Mesenchymal stem cell (in vitro differentiated cells and primary cell): Measurements from ENCODE around the gene RASSF10.

ENCODE experiments used
- DNase-seq: peaks from one replicate; pipeline ENCODE4 v3.0.0-alpha.2; 2013
- H2AFZ ChIP-seq: one replicate; pipeline ENCODE4 v1.6.1; 2013; ENCODE audit warnings: low read depth, mild to moderate bottlenecking, control low read depth, inconsistent platforms, low read length, moderate library complexity
- H2AK5ac ChIP-seq: 2 replicates; pipeline ENCODE4 v1.6.1; 2013; ENCODE audit warnings: low read length, moderate library complexity, mild to moderate bottlenecking, inconsistent platforms; ENCODE audit not compliant: severe bottlenecking
- H2BK120ac ChIP-seq: one replicate; pipeline ENCODE4 v1.6.1; 2013; ENCODE audit warnings: low read depth, mild to moderate bottlenecking, inconsistent platforms, low read length, moderate library complexity
- H2BK12ac ChIP-seq, 2 experiments: one replicate each; pipeline ENCODE4 v1.6.1; 2013; ENCODE audit warnings: inconsistent platforms in 2 of 2, low read length in 2 of 2, mild to moderate bottlenecking in 2 of 2, moderate library complexity in 2 of 2, control low read depth in 1 of 2
- H2BK15ac ChIP-seq: one replicate; pipeline ENCODE4 v1.6.1; 2013; ENCODE audit warnings: mild to moderate bottlenecking, low read depth, inconsistent platforms; ENCODE audit not compliant: poor library complexity, severe bottlenecking
- H2BK5ac ChIP-seq: 2 replicates; pipeline ENCODE4 v1.6.1; 2013; ENCODE audit warnings: low read depth, mild to moderate bottlenecking, low read length, control low read depth, inconsistent platforms; ENCODE audit not compliant: poor library complexity, severe bottlenecking
- H3K14ac ChIP-seq, 2 experiments: one replicate each; pipeline ENCODE4 v1.6.1; 2013; ENCODE audit warnings: inconsistent platforms in 2 of 2, low read length in 2 of 2, control low read depth in 1 of 2, mild to moderate bottlenecking in 1 of 2, moderate library complexity in 1 of 2
- H3K18ac ChIP-seq, 2 experiments: one replicate each; pipeline ENCODE4 v1.6.1; 2013; ENCODE audit warnings: inconsistent platforms in 2 of 2, low read length in 2 of 2, control low read depth in 1 of 2, low read depth in 1 of 2, mild to moderate bottlenecking in 1 of 2
- H3K23ac ChIP-seq, 2 experiments: one replicate each; pipeline ENCODE4 v1.6.1; 2013; ENCODE audit warnings: inconsistent platforms in 2 of 2, low read length in 2 of 2, mild to moderate bottlenecking in 2 of 2, moderate library complexity in 2 of 2, control low read depth in 1 of 2
- H3K27ac ChIP-seq: 2 replicates; pipeline ENCODE4 v1.5.1; 2013; ENCODE audit warnings: mild to moderate bottlenecking, moderate library complexity, low read length, control low read depth, inconsistent platforms; ENCODE audit not compliant: poor library complexity, severe bottlenecking
- H3K27me3 ChIP-seq, 2 experiments: 2 replicates each; pipeline versions ENCODE4 v1.6.1 to v1.7.0; 2013; ENCODE audit warnings: low read length in 2 of 2, mild to moderate bottlenecking in 2 of 2, moderate library complexity in 2 of 2, control low read depth in 1 of 2, inconsistent platforms in 1 of 2; ENCODE audit not compliant: control insufficient read depth in 1 of 2, insufficient read depth in 1 of 2
- H3K36me3 ChIP-seq, 2 experiments: 2 replicates each; pipeline versions ENCODE4 v1.6.1 to v1.7.0; 2013; ENCODE audit warnings: low read length in 2 of 2, control low read depth in 1 of 2, inconsistent platforms in 1 of 2, low read depth in 1 of 2, mild to moderate bottlenecking in 1 of 2; ENCODE audit not compliant: insufficient read depth in 2 of 2, control insufficient read depth in 1 of 2
- H3K4ac ChIP-seq, 2 experiments: one replicate each; pipeline ENCODE4 v1.6.1; 2013; ENCODE audit warnings: inconsistent platforms in 2 of 2, low read length in 2 of 2, mild to moderate bottlenecking in 2 of 2, moderate library complexity in 2 of 2, control low read depth in 1 of 2, low read depth in 1 of 2
- H3K4me1 ChIP-seq: 2 replicates; pipeline ENCODE4 v1.6.1; 2013; ENCODE audit warnings: low read depth, low read length, control low read depth; ENCODE audit not compliant: control insufficient read depth, insufficient read depth
- H3K4me2 ChIP-seq: 2 replicates; pipeline ENCODE4 v1.6.1; 2013; ENCODE audit warnings: low read length, mild to moderate bottlenecking, inconsistent platforms; ENCODE audit not compliant: poor library complexity, severe bottlenecking
- H3K4me3 ChIP-seq, 2 experiments: 2 replicates each; pipeline versions ENCODE4 v1.5.1 to v1.7.0; 2013; ENCODE audit warnings: low read length in 2 of 2, mild to moderate bottlenecking in 2 of 2, control low read depth in 1 of 2, low read depth in 1 of 2; ENCODE audit not compliant: insufficient read depth in 1 of 2
- H3K79me1 ChIP-seq: replicated peaks from 2 replicates; pipeline ENCODE4 v1.6.1; 2013; ENCODE audit warnings: mild to moderate bottlenecking, control low read depth, low read length, inconsistent platforms; ENCODE audit not compliant: poor library complexity, severe bottlenecking
- H3K9ac ChIP-seq: 2 replicates; pipeline ENCODE4 v1.7.0; 2013; ENCODE audit warnings: mild to moderate bottlenecking, low read length, moderate library complexity
- H3K9me3 ChIP-seq: 2 replicates; pipeline ENCODE4 v1.7.0; 2013; ENCODE audit warnings: mild to moderate bottlenecking, low read length; ENCODE audit not compliant: control insufficient read depth
- H4K8ac ChIP-seq: one replicate; pipeline ENCODE4 v1.6.1; 2013; ENCODE audit warnings: inconsistent platforms, mild to moderate bottlenecking, low read length, moderate library complexity
- H4K91ac ChIP-seq: one replicate; pipeline ENCODE4 v1.6.1; 2013; ENCODE audit warnings: mild to moderate bottlenecking, low read length, inconsistent platforms
- WGBS: methylation state at CpG from one replicate; pipeline ENCODE4 v1.1.7; 2013; ENCODE audit warnings: mixed read lengths; 5-methylcytosine and 5-hydroxymethylcytosine counted together

The RASSF10 gene

DNA sequence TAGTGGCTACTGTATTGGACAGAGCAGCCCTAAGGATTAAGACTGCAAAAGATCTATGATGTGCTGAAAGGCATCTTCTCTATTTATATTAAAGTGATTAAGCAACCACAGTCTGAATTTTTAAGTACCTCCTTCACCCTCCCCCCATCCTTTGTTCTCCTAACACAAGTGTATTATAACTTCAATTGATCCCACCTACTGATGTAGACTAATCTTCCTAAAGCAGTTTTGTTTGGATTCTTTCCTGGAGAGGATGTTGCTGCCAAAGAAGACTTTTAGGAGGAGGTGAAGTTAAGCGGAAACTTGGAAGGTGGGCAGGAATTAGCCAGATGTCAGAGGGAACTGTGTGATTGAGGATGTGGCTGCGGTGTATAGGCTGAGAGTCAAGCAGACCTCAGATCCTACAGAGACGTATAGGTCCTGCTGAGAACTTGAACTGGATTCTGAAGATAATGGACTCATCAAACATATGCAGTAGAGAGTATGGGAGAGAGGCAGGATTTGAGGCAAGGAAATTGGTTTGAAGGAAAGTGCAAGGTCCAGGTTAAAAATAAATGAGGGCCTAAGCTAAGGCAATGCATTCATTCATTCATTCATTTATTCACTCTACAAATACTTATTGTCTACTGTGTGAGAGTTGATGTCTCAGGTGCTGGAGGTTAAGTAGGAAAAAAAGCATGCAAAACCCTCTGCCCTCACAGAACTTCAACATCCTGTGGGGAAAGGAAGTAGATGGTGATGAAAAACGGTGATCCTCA is 5.2 kb upstream of the RASSF10 start:
- Histone ChIP-seq H3K4me1 (peaks cover 13% of the 10 kb centered on the region), H3K4me3 (no peak overlapping the region), H3K9me3 (peaks cover 22% of the 10 kb centered on the region), H3K9ac (no peak overlapping the region), H2BK15ac (no peak overlapping the region), H3K18ac (no peak overlapping the region), H3K4me2 (no peak overlapping the region), H3K36me3 (no peaks in the 10 kb centered on the region), H4K91ac (no peak overlapping the region), H3K4ac (no peak overlapping the region), H4K8ac (no peak overlapping the region), H3K27me3 (peaks cover 0 to 89% of the 10 kb centered on the region in 2 experiments), H3K27ac (no peak overlapping the region), H2AK5ac (no peak overlapping the region), H3K14ac (no peak overlapping the region), H2AFZ (no peak overlapping the region), H2BK12ac (no peak overlapping the region), H3K79me1 (peaks cover 3% of the 10 kb centered on the region), H2BK120ac (no peak overlapping the region), H3K23ac (no peak overlapping the region), H2BK5ac (no peak overlapping the region)
- WGBS, result 73% methylated on average over 4 of the region's 4 CpGs
- no peak for DNase-seq

DNA sequence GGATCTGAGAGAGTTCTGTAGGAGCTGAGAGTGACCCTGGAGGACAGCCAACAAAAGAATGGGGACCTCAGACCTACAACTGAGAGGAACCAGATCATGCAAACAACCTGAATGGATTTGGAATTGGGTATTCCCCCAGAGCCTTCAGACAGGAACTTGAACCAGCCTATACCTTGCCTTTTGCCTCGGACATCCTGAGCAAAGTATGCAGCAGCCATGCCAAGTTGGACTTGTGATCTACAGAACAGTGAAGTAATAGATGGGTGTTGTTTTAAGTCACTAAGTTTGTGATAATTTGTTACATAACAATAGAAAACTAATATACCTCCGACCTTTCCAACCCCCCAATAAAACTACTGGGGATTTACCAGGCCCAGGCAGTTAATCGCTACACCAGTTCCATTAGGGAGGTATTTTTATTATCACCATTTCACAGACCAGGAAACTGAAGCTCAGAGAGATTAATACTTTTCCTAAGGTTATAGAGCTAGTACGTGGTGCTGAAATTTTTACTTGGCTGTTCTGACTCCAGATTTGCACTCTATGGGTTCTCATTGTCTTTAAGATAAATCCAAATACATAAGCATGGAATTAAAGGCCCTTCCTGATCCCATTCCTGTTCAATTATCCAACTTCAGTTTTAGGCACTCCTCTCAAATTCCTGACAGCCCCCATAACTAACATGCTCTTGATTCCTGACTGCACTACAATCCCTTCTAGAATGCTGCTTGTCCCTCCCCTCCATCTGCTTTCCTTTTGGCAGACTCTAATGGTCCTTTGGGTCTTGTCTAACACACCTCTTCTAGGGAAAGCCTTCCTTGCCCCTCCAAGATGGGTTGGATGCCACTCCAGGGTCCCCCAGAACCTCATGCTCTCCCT is 1.7 kb upstream of the RASSF10 start:
- no peak overlapping the region for H3K14ac ChIP-seq
- no peak overlapping the region for H3K27ac ChIP-seq
- no peak overlapping the region for H2BK5ac ChIP-seq
- H3K18ac ChIP-seq, result no peak overlapping the region
- H3K4me1 ChIP-seq, result peaks cover 24% of the 10 kb centered on the region
- no peak overlapping the region for H3K4me2 ChIP-seq
- peak overlapping the region; percentile 61 for H2AK5ac ChIP-seq
- no peak overlapping the region for H2AFZ ChIP-seq
- no peak overlapping the region for H4K91ac ChIP-seq
- no peak overlapping the region for H2BK12ac ChIP-seq
- no peak overlapping the region for H3K23ac ChIP-seq
- DNase-seq, result no peak
- no peaks in the 10 kb centered on the region for H3K36me3 ChIP-seq
- no peak overlapping the region for H3K4ac ChIP-seq
- peaks cover 22% of the 10 kb centered on the region for H3K9me3 ChIP-seq
- 69% methylated on average over 4 of the region's 4 CpGs for WGBS
- peaks cover 0 to 97% of the 10 kb centered on the region in 2 experiments for H3K27me3 ChIP-seq
- H3K4me3 ChIP-seq, result no peak overlapping the region
- H2BK15ac ChIP-seq, result no peak overlapping the region
- no peak overlapping the region for H4K8ac ChIP-seq
- no peak overlapping the region for H3K9ac ChIP-seq
- peaks cover 6% of the 10 kb centered on the region for H3K79me1 ChIP-seq
- no peak overlapping the region for H2BK120ac ChIP-seq

DNA sequence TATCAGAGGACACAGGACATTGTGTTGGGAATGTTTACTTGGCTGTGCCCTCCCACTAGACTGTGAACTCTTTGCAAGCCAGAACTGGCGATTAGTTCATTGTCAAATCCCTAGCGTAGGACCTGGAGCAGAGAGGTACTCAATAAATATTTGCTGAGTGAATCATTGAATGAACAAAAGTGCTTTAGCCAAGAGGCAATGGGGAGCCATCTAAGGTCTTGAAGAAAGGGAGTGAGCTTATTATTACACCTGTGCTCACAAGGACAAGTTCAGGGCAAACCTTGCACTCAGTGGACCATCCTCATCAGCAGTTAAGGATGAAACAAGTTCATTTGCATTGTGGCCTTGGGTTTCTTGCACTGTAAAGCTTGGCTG is 1.1 kb upstream of the RASSF10 start:
- Histone ChIP-seq H3K9ac (no peak overlapping the region), H3K79me1 (peaks cover 8% of the 10 kb centered on the region), H3K14ac (no peak overlapping the region), H3K9me3 (peaks cover 22% of the 10 kb centered on the region), H3K4ac (no peak overlapping the region), H3K4me1 (peaks cover 26% of the 10 kb centered on the region), H3K18ac (no peak overlapping the region), H3K36me3 (no peaks in the 10 kb centered on the region), H3K27ac (no peak overlapping the region), H2AFZ (no peak overlapping the region), H3K27me3 (peaks cover 0 to 97% of the 10 kb centered on the region in 2 experiments), H2AK5ac (peak overlapping the region; percentile 61), H2BK15ac (no peak overlapping the region), H3K4me3 (no peak overlapping the region), H4K8ac (no peak overlapping the region), H2BK5ac (no peak overlapping the region), H3K23ac (no peak overlapping the region), H3K4me2 (peak overlapping the region; percentile 26), H2BK12ac (no peak overlapping the region), H2BK120ac (no peak overlapping the region), H4K91ac (no peak overlapping the region)
- no peak for DNase-seq
- 87% methylated on average over 2 of the region's 2 CpGs for WGBS

DNA sequence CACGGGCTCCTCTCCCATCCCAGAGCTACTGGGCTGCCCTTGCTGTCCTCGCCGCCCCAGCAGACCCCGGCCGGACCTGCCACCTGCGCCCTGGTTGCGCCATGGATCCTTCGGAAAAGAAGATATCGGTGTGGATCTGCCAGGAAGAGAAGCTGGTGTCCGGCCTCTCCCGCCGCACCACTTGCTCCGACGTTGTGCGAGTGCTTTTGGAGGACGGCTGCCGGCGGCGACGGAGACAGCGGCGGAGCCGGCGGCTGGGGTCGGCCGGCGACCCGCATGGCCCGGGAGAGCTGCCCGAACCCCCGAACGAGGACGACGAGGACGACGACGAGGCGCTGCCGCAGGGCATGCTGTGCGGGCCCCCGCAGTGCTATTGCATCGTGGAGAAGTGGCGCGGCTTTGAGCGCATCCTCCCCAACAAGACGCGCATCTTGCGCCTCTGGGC is 382 bp downstream of the RASSF10 start:
- no peak overlapping the region for H2AK5ac ChIP-seq
- no peak overlapping the region for H3K4ac ChIP-seq
- H3K23ac ChIP-seq, result no peak overlapping the region
- H3K18ac ChIP-seq, result no peak overlapping the region
- H3K14ac ChIP-seq, result no peak overlapping the region
- H2BK120ac ChIP-seq, result no peak overlapping the region
- no peak overlapping the region for H2BK12ac ChIP-seq
- peaks cover 18% of the 10 kb centered on the region for H3K9me3 ChIP-seq
- H2BK5ac ChIP-seq, result peak overlapping the region; percentile 59
- H3K9ac ChIP-seq, result no peak overlapping the region
- no peak overlapping the region for H4K91ac ChIP-seq
- H3K27me3 ChIP-seq, result peaks cover 0 to 97% of the 10 kb centered on the region in 2 experiments
- peak overlapping the region; percentile 65 for H3K27ac ChIP-seq
- no peak overlapping the region for H2BK15ac ChIP-seq
- H2AFZ ChIP-seq, result no peak overlapping the region
- peaks cover 26% of the 10 kb centered on the region for H3K4me1 ChIP-seq
- no peaks in the 10 kb centered on the region for H3K36me3 ChIP-seq
- WGBS, result under 1% methylated on average over 48 of the region's 48 CpGs
- peak overlapping the region in 1 of 2 experiments; percentile 73 for H3K4me3 ChIP-seq
- H3K4me2 ChIP-seq, result peak overlapping the region; percentile 97
- H4K8ac ChIP-seq, result no peak overlapping the region
- peaks cover 12% of the 10 kb centered on the region for H3K79me1 ChIP-seq
- DNase-seq, result peak; percentile 11
